HG02938 (cell line): ENCODE results near the gene ROPN1L.
"Not testable (repeated sequence)": the region's sequence is repeated elsewhere in the genome, so short reads cannot be mapped to it uniquely, and the experiment has no call there.

Experiments
- ATAC-seq: cut with Tn5 transposase; IDR thresholded peaks from one replicate; pipeline ENCODE4 v1.9.1; 2021; ENCODE audit warnings: mild to moderate bottlenecking, moderate library complexity; ENCODE audit not compliant: unreplicated experiment

ROPN1L gene

DNA sequence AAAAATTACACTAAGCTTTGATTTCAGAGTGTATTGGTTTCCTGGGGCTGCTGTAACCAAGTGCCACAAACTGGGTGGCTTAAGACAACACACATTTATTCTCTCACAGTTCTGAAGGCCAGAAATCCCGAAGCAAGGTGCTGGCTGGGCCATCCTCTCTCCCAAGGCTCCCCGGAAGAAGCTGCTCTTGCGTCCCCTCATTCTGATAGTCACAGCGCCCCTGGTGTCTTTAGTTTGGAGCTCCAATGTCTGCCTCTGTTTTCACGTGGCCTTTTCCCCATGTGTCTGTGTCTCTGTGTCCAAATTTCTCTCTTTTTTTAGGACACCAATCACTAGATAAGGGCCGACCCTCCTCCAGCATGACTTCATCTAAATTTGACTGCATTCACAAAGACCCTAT is 56.7 kb downstream of the ROPN1L start:
- no peak for ATAC-seq

GRCh38 chr5:10499066-10499465 is 57.4 kb downstream of the ROPN1L start:
- ATAC-seq = no peak

DNA sequence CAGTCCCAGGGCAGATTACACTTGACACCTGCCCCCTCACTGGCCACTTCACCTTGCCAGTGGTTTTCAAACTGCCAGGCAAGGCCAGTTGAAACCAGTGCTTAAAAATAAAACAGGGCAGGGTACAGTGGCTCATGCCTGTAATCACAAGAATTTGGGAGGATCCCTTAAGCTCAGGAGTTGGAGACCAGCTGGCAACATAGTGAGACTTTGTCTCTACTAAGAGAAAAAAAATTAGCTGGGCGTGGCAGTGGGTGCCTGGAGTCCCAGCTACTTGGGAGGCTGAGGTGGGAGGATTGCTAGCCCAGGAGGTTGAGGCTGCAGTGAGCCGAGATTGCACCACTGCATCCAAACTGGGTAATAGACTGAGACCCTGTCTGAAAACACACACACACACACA is 58.1 kb downstream of the ROPN1L start:
- ATAC-seq = no peak

DNA sequence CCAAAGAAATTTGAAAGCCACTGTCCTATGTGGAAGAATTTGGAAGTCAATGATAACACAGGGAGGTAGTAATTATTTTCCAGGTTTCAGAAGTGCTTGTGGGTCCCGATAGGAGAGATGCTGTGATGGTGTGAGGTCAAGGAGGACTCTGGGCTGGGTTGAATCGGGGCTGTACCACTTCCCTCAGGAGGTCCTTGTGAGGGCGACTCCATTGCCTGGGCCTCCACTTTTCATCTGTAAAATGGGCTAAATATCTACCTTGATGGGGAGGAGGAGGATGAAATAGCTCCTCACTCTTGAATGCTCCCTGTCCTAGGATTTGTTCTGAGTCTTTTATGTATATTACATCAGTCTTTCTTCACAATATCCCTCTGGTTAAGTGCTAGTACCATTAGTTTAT is 59.0 kb downstream of the ROPN1L start:
- ATAC-seq = no peak

GRCh38 chr5:10501554-10502075 is 59.9 kb downstream of the ROPN1L start:
- ATAC-seq = no peak

DNA sequence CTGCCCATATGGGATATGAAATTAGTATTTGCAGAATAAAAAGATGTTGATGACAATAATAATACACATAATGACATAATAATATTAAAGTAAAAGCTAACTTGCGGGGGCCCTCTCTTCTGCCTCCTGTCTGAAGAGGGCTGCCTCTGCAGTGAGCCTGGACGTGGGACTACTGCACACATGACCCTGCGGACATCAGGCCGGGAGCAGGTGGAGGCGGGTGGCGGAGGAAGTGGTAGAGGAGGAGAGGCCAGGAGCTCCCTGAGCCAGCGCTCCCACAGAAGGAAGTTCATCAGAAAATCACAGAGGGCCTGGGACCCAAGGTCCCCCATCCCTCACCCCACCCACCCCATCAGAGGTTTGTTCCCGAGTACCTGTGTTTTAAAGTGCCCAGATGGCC is 60.5 kb downstream of the ROPN1L start:
- no peak for ATAC-seq

DNA sequence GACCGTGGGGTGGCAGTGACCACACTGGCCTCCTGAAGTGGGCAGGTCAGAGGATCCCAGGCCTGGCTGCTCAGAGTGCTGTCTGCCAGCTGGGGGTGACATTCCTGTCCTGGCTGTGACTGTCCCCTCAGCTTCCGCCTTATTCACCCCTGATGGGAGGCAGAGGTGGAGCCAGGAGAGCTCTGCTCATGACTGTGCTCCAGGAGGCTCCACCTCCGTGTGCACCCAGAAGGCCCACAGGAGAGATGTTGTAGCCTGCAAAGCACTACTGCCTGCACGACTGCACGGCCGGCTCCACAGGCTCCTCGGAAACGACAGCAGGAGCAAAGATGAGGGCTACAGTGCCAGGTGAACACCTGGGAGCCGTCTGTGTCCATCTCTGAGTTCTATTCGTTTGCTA is 60.9 kb downstream of the ROPN1L start:
- no peak for ATAC-seq

DNA sequence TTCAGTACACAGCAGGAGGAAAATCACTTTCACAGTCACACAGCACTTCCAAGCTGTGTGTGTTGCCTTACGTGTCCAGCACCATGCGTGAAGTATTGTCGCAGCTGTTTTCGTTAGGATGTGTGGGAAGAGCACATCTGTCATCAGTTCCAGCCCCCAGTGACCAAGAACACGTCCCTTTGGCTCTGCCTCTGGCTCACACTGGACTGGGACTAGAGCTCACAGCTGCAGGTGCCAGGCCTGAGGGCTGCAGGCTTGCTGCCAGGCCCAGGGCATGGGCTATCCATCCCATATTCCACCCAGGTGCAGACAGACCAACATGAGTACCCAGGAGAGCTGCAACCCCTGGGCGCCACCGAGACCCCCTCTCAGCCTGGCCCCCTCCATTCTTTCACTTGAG is 61.6 kb downstream of the ROPN1L start:
- no peak for ATAC-seq

- no peak for ATAC-seq
These were observed 62.5 kb downstream of the ROPN1L start for GRCh38 chr5:10503997-10504793.

- peak; percentile 79 for ATAC-seq
These were observed 63.9 kb downstream of the ROPN1L start for GRCh38 chr5:10505517-10506095.

DNA sequence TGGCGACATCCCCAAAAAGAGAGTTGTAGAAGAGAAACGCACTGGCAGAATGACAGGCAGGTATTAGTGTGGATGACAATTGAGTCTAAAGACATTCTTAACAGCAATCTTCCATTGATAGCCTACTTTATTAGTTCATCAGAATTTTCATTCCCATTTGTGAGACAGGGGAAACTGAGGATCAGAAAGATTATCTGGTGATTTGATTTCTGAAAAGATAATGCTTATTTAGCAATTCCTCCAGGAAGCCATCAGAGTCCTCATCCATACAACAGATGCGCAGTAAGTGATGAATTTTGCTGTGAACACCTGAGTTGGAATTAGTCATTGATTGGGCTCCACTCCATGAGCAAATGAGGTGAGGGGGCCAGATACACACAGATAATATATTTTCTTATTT is 64.9 kb downstream of the ROPN1L start:
- no peak for ATAC-seq

- no peak for ATAC-seq
These were observed 66.0 kb downstream of the ROPN1L start for GRCh38 chr5:10507575-10508096.

DNA sequence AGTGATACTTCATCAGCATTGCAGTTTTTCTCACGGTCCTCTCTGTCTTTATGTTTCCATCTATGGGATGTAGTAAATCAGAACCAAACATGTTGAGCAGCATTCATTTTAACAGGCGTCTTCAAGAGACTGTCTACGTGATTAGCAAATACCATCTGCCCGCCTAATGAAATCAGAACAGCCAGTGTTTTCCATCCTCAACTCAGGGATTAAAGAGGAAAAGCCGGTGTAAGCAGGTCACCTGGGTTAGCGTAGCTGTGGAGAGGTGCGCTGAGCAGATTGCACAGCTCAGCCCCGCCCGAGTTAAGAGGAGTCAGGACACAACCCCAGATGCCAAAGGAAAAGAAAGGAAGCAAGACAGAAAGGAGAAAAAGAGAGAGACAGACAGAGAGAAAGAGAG is 67.9 kb downstream of the ROPN1L start:
- ATAC-seq = no peak

GRCh38 chr5:10511741-10512640 is 70.3 kb downstream of the ROPN1L start:
- no peak for ATAC-seq

DNA sequence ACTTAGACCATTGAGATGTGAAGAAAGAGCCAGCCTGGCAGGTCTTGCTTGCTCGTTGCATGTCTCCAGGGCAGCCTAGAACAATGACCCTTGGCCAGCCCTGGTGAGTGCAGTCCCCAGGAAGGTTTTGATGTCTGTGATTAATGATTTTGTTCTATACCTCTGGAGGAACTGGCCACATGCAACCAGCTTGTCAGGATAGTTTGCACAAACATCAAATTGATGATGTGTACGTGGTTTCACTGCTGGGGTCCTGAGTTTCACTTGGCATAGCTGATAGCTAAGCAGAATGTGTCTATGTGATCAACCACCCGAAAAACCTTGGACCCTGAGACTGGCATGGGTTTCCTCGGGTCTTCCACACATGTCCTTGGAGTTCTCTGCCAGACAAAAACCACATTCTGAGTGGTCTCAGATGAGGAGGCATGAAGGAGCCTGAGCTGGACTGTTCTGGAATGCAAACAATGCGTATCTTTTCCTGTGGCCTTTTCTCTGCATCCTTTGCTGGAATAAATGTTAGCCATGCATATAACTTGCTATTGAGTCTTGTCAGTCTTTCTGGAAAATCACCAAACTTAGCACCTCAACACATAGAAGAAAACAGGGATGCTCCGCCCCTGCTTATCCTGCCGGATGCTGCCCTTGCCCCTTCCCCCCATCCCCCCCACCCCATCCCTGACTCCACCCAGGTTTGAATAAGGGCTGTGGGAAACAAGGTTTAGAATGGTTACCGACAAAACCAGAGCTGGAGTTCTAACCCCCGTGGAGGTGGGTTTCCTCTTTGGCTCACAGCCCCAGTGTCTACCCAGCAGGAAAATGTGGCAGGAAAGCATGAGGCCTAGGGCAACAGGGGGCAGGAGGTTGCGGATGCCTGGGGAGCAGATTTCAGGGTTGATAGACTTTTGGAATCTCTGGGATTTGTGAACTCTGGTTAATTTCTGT is 72.1 kb downstream of the ROPN1L start:
- ATAC-seq = no peak

DNA sequence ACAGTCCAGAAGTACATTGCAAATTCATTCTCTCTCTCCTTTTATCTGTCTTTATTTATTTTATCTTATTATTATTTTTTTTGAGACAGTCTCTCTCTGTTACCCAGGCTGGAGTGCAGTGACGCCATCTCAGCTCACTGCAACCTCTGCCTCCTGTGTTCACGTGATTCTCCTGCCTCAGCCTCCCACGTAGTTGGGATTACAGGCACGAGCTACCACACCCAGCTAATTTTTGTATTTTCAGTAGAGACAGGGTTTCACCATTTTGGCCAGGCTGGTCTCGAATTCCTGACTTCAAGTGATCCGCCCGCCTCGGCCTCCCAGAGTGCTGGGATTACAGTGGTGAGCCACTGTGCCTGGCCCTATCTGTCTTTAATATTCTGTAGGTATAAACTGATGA is 72.9 kb downstream of the ROPN1L start:
- ATAC-seq = not testable (repeated sequence)
